Renal pelvis (tissue), 12 donors: Measurements from ENCODE around the gene ACSL4. TPM values are rescaled to one million over a fixed set of nuclear protein-coding genes. Genes with fewer than 3 reads are reported as not detected.
A peak's percentile ranks its signal among the peaks of the same experiment; 100 is the strongest.
"Not testable (repeated sequence)": the region's sequence is repeated elsewhere in the genome, so short reads cannot be mapped to it uniquely, and the experiment has no call there.

Experiments used
- DNase-seq: peaks from one replicate; pipeline ENCODE4 v3.0.0-alpha.2; 2013
- long read RNA-seq, 16 experiments: transcript quantifications; one replicate each; lab custom pipeline, GENCODE V29; 2026
- polyA plus RNA-seq, 3 donors: library from polyadenylated mRNA; unstranded; fragments of 120-200 nt; gene quantifications; one replicate each; pipeline ENCODE4 v1.2.1, GENCODE V29; 2013; ENCODE audit not compliant: insufficient read length in 3 of 3

Gene ACSL4
- 10 to 100 TPM; 36.4 to 47.2 (median 40.1) TPM for polyA plus RNA-seq
- long read RNA-seq, donor 1, partial matches to known transcripts = 5 of 10 reads
- long read RNA-seq, donor 1, other reads (novel, unspliced or antisense) = 5 of 10 reads
- long read RNA-seq, donor 2, full-length matches to known transcripts = 3 of 3 reads
- long read RNA-seq, donor 2, partial matches to known transcripts = 0 of 3 reads
- long read RNA-seq, donor 2, other reads (novel, unspliced or antisense) = 0 of 3 reads
- long read RNA-seq, donor 3 = 0 reads
- long read RNA-seq, donor 4 = 0 reads
- long read RNA-seq, donor 5 = 0 reads
- long read RNA-seq, donor 6 = 0 reads
- long read RNA-seq, donor 7, full-length matches to known transcripts = 2 of 7 reads
- long read RNA-seq, donor 7, partial matches to known transcripts = 0 of 7 reads
- long read RNA-seq, donor 7, other reads (novel, unspliced or antisense) = 5 of 7 reads
- long read RNA-seq, donor 8, full-length matches to known transcripts = 1 of 1 reads
- long read RNA-seq, donor 8, partial matches to known transcripts = 0 of 1 reads
- long read RNA-seq, donor 8, other reads (novel, unspliced or antisense) = 0 of 1 reads
- long read RNA-seq, donor 9, full-length matches to known transcripts = 4 of 21 reads
- long read RNA-seq, donor 9, partial matches to known transcripts = 17 of 21 reads
- long read RNA-seq, donor 9, other reads (novel, unspliced or antisense) = 0 of 21 reads
- long read RNA-seq, donor 10, full-length matches to known transcripts = 1 of 1 reads
- long read RNA-seq, donor 10, partial matches to known transcripts = 0 of 1 reads
- long read RNA-seq, donor 10, other reads (novel, unspliced or antisense) = 0 of 1 reads
- long read RNA-seq, donor 11, full-length matches to known transcripts = 1 of 1 reads
- long read RNA-seq, donor 11, partial matches to known transcripts = 0 of 1 reads
- long read RNA-seq, donor 11, other reads (novel, unspliced or antisense) = 0 of 1 reads
- long read RNA-seq, donor 12 = 0 reads
- long read RNA-seq, donor 13, full-length matches to known transcripts = 2 of 2 reads
- long read RNA-seq, donor 13, partial matches to known transcripts = 0 of 2 reads
- long read RNA-seq, donor 13, other reads (novel, unspliced or antisense) = 0 of 2 reads
- long read RNA-seq, donor 14, full-length matches to known transcripts = 4 of 4 reads
- long read RNA-seq, donor 14, partial matches to known transcripts = 0 of 4 reads
- long read RNA-seq, donor 14, other reads (novel, unspliced or antisense) = 0 of 4 reads
- long read RNA-seq, donor 15, full-length matches to known transcripts = 4 of 4 reads
- long read RNA-seq, donor 15, partial matches to known transcripts = 0 of 4 reads
- long read RNA-seq, donor 15, other reads (novel, unspliced or antisense) = 0 of 4 reads
- long read RNA-seq, donor 16, partial matches to known transcripts = 6 of 18 reads
- long read RNA-seq, donor 16, other reads (novel, unspliced or antisense) = 12 of 18 reads

- peak; percentile 82 for DNase-seq
Observed at GRCh38 chrX:109732807-109733612, at the start of gene ACSL4. TSS of gene ACSL4 (minus strand) at chrX:109733257. CDS start at chrX:109683363, 49,894 bp downstream.

- no peak for DNase-seq
Observed at GRCh38 chrX:109777749-109778148, 44.7 kb upstream of the ACSL4 start.

- no peak for DNase-seq
Observed at GRCh38 chrX:109776986-109777385, 43.9 kb upstream of the ACSL4 start.

GRCh38 chrX:109776432-109776831 is 43.4 kb upstream of the ACSL4 start:
- DNase-seq = no peak

GRCh38 chrX:109775386-109775785 is 42.3 kb upstream of the ACSL4 start:
- DNase-seq = no peak

- no peak for DNase-seq
Observed at GRCh38 chrX:109774706-109775105, 41.6 kb upstream of the ACSL4 start.

GRCh38 chrX:109774136-109774535 is 41.1 kb upstream of the ACSL4 start:
- DNase-seq = no peak

GRCh38 chrX:109773374-109773773 is 40.3 kb upstream of the ACSL4 start:
- DNase-seq = no peak

- no peak for DNase-seq
Observed at GRCh38 chrX:109770780-109771179, 37.7 kb upstream of the ACSL4 start.

GRCh38 chrX:109760922-109761250 is 27.8 kb upstream of the ACSL4 start:
- no peak for DNase-seq

- no peak for DNase-seq
Observed at GRCh38 chrX:109760209-109760921, 27.3 kb upstream of the ACSL4 start.

GRCh38 chrX:109753256-109753655 is 20.2 kb upstream of the ACSL4 start:
- DNase-seq = no peak

GRCh38 chrX:109751698-109752097 is 18.6 kb upstream of the ACSL4 start:
- DNase-seq = no peak

GRCh38 chrX:109749207-109749606 is 16.1 kb upstream of the ACSL4 start:
- DNase-seq = no peak

GRCh38 chrX:109747681-109748080 is 14.6 kb upstream of the ACSL4 start:
- DNase-seq = no peak

GRCh38 chrX:109742722-109743121 is 9.7 kb upstream of the ACSL4 start:
- no peak for DNase-seq

- not testable (repeated sequence) for DNase-seq
Observed at GRCh38 chrX:109740896-109741295, 7.8 kb upstream of the ACSL4 start.

- DNase-seq = no peak
Observed at GRCh38 chrX:109740433-109740809, 7.4 kb upstream of the ACSL4 start.

GRCh38 chrX:109739625-109740432 is 6.8 kb upstream of the ACSL4 start:
- no peak for DNase-seq
